COLO668 (cell line): ENCODE data around the gene CRTAC1.

Source experiments
- DNase-seq: peaks from one replicate; lab custom pipeline; 2025; ENCODE audit not compliant: unreplicated experiment; lab: John Stamatoyannopoulos, UW

Gene CRTAC1

DNA sequence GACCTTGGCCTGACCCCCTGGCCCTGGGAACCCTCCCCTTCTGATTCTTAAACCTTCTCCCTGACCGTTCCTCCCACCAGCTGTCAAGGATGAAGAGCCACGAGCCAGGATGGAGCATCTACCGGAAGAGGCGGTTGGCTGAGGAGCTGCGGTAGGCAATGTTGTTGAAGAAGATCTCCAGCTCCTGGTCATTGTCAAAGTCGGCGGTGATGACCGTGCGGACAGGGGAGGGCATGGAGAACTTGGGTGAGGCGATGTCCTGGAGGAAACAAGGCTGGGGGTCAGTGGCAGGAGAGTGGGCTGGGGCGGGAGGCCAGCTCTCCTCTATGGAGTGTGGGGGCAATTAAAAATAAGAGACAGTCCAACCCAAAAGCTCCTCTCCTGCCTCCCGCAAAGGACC lies 129.0 kb downstream of the CRTAC1 start:
- DNase-seq, result no peak

- DNase-seq, result no peak
Measured at GRCh38 chr10:97898429-97898828, 132.0 kb downstream of the CRTAC1 start.

GRCh38 chr10:97896756-97897358 lies 133.6 kb downstream of the CRTAC1 start:
- DNase-seq, result peak; percentile 8

DNA sequence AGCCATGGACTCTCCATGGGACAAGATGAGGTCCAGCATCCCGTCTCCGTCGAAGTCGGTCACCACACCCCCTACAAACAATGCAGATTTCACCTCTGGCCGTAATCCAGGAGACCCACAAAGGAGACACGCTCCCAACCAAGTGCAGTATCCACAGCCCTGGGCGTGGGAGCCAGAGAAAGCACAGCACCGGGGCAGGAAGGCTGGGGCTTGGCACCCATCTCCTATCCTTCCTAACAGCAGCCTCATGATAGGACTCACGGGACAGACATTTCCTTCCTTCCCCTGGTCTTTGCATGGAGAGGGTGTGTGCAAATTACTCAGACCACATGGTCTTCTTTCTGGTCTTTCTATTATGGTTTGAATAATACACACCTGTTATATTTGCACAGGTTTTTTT lies 134.5 kb downstream of the CRTAC1 start:
- no peak for DNase-seq

- no peak for DNase-seq
Measured at GRCh38 chr10:97895084-97895483, 135.3 kb downstream of the CRTAC1 start.

- no peak for DNase-seq
Measured at GRCh38 chr10:97894092-97894491, 136.3 kb downstream of the CRTAC1 start.

GRCh38 chr10:97892939-97893338 lies 137.5 kb downstream of the CRTAC1 start:
- DNase-seq, result no peak

DNA sequence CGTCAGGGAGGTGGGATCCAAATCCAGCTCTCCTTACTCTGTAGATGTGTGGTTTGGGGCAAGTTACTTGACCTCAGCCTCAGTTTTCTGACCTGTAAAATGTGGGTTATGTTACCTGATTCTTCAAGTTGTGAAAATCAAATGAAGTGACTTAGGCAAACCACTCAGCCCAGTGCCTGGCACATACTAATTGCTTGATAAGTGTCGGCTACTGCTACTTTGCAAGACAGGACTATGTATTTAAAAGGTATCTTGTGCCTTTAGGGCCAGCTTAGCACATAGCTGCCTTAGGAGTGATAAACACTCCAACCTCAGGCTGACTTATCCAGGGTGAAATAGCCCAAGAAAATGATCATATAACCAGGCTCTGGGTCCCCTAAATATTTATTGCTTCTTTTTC lies 137.9 kb downstream of the CRTAC1 start:
- DNase-seq, result no peak

GRCh38 chr10:97891497-97892167 lies 138.8 kb downstream of the CRTAC1 start:
- peak; percentile 64 for DNase-seq

GRCh38 chr10:97889461-97890265 lies 140.8 kb downstream of the CRTAC1 start:
- peak; percentile 81 for DNase-seq

DNA sequence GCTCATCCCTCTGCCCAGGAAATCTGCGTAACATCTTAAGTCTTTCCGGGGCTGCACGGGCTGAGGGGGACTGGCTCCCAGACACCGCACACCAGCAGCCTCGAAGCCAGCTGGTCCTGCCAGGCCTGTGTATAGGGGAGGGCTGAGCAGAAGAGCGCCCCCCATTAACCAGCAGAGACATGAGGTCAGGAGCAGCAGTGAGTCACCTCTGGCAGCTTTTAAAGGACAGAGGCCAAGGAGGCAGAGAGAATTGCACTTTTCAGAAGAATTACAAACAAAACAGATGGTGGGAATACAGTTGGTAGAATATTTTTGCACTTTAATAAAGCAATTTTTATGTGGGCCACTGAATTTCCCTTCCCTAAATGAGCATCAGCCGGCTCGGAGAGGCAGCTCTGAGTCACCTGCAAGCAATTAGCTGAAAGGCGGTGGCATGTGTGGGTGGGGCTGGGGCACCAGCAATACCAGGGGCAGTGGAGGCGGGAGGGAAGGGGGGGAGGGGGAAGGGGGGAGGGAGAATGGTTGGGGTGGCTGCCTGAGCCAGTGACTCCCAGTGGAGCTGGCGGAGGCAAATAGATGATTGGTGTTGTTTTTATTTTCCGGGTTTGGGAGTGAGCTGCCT lies 141.7 kb downstream of the CRTAC1 start:
- DNase-seq, result peak; percentile 71

DNA sequence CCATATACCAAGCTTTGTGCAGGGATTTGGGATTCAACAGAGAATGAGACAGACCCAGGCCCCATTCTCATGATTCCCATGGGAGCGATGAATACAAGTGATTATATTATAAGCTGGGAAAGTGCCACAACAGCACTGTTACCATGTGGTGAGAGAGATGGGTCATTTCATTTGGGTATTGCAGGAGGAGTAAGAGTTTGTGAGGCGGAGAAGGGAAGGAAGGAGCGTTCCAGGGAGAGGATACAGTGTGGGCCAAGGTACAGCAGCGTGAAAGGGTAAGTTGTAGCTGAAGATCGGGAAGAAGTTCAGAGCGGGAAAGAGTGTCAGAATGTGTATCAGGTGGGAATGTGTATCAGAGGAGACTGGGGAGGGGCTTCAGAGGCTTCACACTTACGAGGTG lies 142.3 kb downstream of the CRTAC1 start:
- DNase-seq, result no peak

DNA sequence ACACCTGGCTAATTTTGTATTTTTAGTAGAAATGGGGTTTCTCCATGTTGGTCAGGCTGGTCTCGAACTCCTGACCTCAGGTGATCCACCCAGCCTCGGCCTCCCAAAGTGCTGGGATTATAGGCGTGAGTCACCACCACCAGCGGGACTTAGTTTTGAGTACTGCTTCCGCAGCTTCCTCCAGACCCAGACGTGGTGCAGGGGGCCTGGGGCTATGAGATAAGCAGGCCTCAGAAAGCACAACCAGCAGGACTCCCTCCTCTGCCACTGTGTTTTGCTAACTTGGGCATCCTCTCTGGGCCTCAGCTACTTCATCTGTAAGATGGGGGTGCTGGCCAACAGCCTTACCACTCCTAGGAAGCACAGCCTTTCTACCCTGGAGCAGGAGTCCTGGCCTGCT lies 143.0 kb downstream of the CRTAC1 start:
- no peak for DNase-seq

DNA sequence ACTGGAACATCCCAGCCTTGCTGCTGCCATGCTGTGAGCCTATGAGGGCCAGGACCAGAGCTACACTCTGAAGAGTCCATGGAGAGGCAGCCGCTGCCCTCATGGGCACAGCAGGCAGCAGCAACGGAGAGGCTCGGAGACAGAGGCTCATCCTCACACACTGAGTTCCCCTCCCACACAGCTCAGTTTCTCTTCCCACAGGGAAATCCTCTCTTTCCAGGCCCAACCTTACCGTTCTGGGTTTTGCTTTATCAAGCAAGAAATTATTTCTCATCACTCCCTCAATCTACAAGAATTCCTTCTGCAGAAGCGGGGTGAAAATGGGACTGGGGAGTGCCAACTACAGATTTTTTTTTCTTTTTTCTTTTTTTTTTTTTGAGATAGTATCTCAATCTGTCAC lies 144.1 kb downstream of the CRTAC1 start:
- no peak for DNase-seq

DNA sequence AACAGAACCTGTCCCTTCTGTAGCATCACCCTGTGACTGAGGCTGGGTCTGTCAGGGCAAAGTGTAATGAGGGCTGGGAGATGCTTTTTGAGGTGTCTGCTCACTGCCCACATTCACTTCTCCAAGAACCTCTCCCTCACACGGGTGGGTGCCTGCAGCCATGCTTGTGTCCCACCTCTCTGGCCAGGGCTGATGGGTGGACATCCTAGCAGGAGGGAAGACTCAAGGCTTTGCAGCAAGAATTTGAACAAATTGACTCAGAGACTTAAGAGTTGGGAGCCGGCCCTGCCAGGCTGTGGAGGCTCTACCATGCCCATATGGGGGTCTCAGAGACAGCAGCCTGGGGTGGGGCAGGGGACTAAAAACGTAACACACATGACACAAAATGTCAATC lies 147.3 kb downstream of the CRTAC1 start:
- DNase-seq, result no peak

- no peak for DNase-seq
Measured at GRCh38 chr10:97882142-97883091, 148.0 kb downstream of the CRTAC1 start.

DNA sequence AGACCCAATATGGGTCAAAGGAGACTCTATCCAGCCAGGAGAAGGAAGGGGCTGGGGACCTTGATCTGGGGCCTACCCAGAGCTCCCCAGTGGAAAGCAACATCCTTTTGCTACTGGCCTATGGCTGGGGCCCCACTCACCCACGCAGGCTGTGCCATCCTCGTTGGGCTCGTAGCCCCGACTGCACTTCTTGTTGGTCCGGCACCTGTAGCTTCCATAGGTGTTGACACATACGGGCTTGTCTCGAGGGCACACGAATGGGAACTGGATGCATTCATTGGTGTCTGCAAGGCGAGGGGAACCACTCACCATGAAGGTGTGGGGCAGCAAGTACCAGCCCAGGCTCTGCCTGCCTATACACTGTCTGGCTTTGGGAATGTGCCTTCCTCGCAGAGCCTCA lies 150.3 kb downstream of the CRTAC1 start:
- no peak for DNase-seq

DNA sequence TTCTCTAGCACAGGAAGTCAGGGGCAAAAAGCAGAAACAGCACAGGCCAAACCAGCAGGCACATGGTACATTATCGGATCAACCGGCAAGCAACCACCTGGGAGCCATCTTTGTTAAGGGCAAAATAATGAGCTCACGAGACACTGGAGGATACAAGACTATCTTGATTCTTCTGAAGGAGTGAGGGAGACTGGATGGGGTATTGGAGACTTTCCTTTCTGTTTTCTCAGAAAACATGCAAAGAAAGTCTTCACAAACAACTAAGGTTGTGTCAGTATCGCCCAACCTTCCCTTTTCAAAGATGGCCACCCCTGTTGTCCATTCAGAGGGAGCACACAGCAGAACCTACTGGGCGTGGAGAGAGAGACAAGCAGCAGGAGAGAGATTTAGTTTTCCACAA lies 151.2 kb downstream of the CRTAC1 start:
- no peak for DNase-seq

DNA sequence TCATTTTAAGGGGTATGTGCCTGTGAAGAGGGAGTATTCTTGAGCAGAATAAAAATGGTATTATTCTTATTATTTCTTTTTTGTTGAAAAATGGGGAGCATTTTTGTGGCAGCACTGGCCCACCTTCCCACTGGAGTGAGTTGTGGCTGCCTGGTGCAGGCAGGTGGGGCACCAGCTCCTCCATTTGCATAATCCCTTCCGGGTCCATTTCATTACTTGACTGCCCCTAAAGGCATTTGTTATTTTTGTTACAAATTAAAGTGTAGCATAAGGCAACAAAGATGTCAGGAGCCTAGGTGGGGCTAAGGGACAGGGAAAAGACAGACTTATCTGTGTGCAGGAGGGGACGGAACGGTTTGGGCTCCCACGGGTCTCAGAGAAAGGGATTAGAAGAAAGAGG lies 154.0 kb downstream of the CRTAC1 start:
- DNase-seq, result no peak

- no peak for DNase-seq
Measured at GRCh38 chr10:97875391-97875790, 155.0 kb downstream of the CRTAC1 start.

DNA sequence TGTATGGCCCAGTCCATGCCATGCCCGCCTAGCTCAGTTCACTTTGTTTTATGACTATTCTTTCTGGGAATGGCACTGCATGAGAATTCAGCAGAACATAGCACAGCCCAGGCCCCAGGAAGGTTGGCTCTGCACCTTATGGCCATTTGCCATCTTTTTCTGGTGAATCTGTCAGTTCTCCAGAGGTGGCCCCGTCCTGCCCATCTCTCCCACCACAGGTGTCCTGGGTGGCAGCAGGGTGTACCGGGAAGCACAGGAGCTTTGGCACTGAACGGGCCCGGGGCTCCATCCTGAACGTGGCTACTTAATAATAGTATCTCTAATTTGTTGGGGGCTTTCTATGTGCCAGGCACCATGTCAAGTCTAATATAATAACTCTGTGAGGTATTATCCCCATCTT lies 156.1 kb downstream of the CRTAC1 start:
- DNase-seq, result no peak
